NCI-H748 (cell line): ENCODE measurements around the gene LGSN.
"Not testable (repeated sequence)": the region's sequence is repeated elsewhere in the genome, so short reads cannot be mapped to it uniquely, and the experiment has no call there.

Experiments used
- DNase-seq: peaks from one replicate; lab custom pipeline; 2025; ENCODE audit not compliant: unreplicated experiment; lab: John Stamatoyannopoulos, UW

LGSN gene

DNA sequence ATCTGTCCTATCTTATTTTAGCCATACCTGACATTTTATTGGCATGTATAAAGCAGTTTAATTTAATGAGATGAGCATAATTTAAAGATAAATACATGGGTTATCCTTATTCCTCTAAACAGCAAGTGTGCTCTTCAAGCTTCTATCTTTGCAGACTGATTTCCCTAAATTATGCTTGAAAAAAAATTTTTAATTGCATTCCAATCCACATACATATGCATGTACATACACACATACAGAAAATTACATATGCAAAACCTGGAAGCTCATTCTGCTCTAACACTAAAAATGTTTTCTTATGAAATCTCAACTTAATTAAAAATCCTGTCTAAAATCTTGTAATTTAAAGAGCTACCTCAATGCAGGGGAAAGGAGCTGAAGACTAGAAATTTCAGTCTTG, 73.2 kb downstream of the LGSN start:
- no peak for DNase-seq

DNA sequence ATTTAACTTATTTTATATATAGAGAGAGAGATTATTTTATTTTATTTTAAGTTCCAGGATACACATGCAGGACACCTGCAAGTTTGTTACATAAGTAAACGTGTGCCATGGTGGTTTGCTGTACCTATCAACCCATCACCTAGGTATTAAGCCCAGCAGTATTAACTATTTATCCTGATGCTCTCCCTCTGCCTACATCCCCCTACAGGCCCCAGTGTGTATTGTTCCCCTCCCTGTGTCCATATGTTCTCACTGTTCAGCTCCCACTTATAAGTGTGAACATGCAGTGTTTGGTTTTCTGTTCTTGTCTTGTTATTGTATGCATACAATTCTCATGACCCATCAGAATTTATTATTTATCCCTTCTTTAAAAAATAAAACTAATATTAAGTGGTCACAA, 73.9 kb downstream of the LGSN start:
- DNase-seq = peak; percentile 13

DNA sequence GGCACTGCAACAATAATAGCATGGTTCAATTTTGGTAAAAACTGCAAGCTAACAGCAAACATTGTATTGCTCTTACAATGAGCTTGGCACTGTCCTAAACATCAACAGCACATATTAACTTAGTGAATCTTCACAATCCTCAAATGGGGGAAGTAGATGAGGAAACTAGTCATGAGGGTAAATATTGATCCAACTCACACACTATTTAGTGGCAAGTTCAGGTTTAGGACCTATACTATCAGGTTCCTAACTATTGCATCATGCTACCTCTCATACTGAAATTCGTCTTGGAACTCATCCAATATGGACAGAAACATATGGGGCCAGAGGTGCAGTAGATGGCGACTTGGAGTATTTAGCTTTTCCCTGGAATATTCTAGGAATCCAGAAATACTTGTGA, 74.4 kb downstream of the LGSN start:
- DNase-seq = peak; percentile 25

DNA sequence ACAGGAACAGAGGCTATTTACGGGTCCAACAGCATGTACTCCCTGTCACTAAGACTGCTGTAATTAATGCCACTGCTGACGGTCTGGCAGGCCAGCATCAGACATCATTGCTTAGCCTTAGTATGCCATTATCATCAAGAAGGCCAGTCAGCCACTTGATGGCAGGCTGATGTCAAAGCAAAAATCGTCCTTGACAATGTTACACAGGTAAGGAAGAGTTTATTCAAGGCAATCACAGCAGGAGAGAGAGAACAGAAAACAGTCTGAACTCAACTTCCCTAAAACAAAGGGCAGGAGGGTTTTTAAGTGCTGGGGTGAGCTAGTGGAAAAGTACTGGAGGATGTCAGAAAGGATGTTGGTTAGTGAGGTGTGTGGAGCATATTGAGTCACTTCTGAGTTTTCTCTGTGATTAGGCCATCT, 83.4 kb downstream of the LGSN start:
- no peak for DNase-seq

DNA sequence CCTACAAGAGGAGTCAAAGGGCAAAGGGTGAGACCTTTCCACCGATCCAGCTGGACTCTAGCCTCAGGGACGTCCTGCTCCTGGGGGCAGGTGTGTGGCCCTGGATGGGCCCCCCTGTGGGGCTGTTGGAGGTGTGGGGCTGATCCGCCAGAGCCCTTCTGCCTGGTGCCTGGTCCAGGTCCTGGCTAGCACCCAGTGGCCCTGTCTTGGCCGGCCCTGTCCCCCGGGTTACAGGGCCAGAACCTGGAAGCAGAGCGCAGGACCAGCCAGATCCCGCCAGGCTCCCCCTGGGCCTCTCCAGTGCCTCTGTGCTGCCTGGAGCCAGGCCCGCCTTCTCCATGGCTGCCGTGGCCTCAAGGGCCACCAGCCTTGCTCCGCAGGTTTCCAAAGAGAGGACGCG, 89.3 kb downstream of the LGSN start:
- DNase-seq = not testable (repeated sequence)

DNA sequence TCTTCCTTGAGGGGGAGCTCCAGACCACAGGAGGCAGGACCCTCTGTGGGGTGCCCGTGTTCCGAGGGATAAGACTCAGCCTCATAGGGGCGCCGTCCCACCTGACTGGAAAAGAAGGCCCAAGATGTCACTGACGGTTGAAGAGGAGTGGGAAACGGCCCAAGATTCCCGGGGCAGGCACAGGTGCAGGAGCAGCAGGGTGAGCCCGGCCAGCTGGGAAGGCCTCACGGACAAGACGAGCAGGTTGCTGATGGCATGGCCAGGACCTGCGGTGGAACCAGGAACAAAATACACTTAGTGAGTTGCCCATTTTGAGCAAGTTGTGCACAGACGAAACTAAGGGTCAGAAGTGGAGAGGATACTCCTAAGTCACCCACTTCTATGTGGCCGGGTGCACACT, 89.8 kb downstream of the LGSN start:
- not testable (repeated sequence) for DNase-seq

DNA sequence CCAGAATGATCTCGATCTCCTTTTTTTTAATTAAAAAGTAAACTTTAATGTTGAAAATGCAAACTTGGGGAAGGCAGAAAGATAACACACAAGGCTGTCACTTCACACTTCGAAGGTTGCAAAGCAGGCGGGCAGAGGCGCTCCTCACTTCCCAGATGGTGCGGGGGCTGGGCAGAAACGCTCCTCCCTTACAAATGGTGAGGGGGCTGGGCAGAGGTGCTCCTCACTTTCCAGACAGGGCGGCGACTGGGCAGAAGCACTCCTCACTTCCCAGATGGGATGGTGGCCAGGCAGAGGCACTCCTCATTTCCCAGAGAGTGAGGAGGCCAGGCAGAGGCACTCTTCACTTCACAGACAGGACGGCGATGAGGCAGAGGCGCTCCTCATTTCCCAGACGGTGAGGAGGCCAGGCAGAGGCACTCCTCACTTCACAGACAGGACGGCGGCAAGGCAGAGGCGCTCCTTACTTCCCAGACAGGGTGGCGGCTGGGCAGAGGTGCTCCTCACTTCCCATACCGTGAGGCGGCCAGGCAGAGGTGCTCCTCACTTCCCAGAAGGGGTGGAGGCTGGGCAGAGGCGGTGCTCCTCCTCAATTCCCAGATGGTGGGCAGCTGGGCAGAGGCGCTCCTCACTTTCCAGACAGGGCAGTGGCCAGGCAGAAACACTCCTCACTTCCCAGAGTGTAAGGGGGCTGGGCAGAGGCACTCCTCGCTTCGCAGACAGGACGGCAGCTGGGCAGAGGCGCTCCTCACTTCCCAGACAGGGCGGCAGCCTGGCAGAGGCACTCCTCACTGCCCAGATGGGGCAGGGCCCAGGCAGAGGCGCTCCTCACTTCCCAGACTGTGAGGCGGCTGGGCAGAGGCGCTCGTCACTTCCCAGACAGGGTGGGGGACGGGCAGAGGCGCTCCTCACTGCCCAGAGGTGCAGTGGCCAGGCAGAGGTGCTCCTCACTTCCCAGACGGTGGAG, 91.6 kb downstream of the LGSN start:
- DNase-seq = not testable (repeated sequence)

DNA sequence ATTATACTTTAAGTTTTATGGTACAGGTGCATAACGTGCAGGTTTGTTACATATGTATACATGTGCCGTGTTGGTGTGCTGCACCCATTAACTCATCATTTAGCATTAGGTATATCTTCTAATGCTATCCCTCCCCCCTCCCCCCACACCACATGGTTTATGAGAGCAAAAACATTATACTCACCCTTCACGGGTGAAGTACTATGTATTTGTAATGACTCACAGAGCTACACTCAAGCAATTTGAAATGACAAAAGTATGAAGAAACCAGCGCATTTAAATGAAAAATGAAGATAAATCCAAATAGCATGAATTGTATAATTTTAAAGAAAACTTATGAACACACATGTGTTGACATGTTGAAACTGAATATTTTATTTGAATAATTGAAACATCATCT, 93.8 kb downstream of the LGSN start:
- DNase-seq = not testable (repeated sequence)
